HT1080 (cell line): ENCODE measurements around the gene TSPAN19. TPM values are rescaled to one million over a fixed set of nuclear protein-coding genes. Genes with fewer than 3 reads are reported as not detected.
"Not testable (repeated sequence)": the region's sequence is repeated elsewhere in the genome, so short reads cannot be mapped to it uniquely, and the experiment has no call there.

Experiments used
- DNase-seq: peaks from one replicate; pipeline ENCODE4 v3.0.0-alpha.2; 2015; ENCODE audit warnings: low read depth
- polyA plus RNA-seq, 2 experiments: library from polyadenylated mRNA; depleted of rRNA; stranded (reverse); fragments of >200 nt; gene quantifications; 2 replicates each; pipeline ENCODE4 v1.2.3, GENCODE V29; 2015
- total RNA-seq: library from RNA; depleted of rRNA; stranded (reverse); fragments of >200 nt; shearing (Covaris generic); gene quantifications from 2 replicates; pipeline ENCODE4 v1.2.3, GENCODE V29; 2014; rRNA removed

Gene TSPAN19
- 0.10 TPM in 1 of 2 replicates, not detected in the other for total RNA-seq
- polyA plus RNA-seq (2015; cell fraction: cytosol; rRNA removed), result 0.91 and 0.99 TPM in 2 replicates
- 4.3 and 4.5 TPM in 2 replicates for polyA plus RNA-seq (2015; cell fraction: nucleus; rRNA removed)

DNA sequence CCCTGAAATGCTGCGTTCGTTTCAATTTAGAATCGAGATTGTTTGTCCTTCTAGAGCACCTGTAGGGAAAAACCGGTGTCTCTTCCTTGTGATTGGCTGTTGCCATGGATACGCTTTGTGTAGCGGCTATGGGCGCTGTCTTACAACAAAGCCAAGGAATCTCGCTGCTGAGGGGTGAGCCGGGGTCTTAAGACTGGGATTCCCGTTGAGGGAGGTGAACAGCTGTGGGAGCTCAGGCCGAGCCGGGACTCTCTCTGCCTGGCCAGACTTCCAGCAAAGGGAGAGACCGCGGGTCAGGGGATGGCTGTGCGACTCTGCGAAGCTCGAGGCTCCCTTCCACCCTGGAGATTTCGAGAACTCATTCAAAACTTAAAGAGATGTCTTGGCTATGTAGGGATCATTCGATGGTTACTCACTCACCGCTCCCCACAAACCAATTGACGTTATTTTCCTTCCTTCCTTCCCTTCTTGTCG, at the start of gene TSPAN19, which contains the start of gene LRRIQ1:
Gene TSPAN19, minus strand, starts transcription at position 44 of the 474 bp plus-strand sequence. CDS start 6,331 bp downstream, outside the sequence.
Gene LRRIQ1, plus strand, starts transcription at position 118 of the 474 bp plus-strand sequence. CDS start 1,826 bp downstream, outside the sequence.
- peak; percentile 86 for DNase-seq

DNA sequence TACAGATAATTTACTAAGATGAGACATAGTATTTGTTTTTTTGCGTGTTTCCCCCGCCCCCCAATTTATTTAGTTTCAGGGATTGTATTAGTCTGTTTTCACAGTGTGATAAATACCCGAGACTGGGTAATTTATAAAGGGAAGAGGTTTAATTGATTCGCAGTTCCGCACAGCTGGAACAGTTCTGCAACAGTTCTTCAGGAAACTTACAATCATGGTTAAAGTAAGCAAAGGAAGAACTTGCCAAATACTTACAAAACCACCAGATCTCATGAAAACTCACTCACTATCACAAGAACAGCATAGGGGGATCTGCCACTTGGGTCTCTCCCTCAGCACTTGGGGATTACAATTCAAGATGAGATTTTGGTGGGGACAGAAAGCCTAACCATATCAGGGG, 49.0 kb upstream of the TSPAN19 start:
- no peak for DNase-seq

DNA sequence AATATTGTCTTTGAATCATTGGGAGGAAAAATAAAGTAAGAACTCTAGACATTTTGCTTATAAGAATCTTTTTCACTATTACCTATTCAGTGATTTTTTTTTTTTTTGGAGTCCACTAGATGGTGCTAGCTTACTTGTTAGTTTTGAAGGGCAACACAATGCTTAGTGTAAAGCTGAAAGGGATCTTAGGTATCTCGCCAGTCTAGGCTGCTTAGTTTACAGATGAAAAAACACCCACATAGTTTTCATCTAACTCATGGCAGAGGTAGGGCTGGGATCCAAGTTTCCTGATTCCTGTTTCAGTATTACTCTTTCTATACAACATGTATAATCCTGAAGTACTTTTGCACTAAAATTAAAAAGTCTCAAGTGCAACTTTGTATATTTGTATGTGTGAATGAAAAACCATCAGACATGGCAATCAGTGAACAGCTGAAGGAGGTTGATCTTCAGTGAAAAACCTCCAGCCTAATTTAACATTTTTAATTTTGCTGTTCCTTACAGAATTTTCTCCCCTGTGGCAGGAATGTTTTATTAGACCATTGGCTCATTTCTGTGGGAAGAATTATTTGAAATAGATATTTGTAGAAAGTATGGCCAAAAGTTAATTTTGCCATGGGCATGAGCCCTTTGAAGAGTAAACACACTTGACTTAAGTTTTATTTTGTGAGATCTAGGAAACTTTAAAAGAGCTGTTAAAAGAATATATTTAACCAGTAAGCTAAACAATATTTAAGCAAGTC, 40.8 kb upstream of the TSPAN19 start:
- DNase-seq, result peak; percentile 90

DNA sequence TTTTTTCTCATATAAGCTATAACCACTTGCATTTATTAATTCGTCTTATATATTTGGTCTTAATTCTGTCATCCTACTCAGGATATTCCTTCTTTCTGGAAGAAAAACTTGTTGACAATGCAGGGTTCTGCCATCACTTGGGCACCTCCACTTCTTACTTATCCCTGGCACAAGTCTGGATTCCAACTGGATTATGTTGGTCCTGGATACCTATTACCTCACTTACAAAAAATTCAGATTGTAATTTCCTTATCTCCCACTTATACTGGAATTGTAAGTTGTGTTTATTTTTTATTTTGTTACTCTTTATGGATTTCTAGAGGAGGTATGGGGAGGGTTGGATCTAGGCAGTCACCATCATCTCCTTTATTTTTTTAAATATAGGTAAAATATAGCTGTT, 36.7 kb upstream of the TSPAN19 start:
- DNase-seq, result no peak

DNA sequence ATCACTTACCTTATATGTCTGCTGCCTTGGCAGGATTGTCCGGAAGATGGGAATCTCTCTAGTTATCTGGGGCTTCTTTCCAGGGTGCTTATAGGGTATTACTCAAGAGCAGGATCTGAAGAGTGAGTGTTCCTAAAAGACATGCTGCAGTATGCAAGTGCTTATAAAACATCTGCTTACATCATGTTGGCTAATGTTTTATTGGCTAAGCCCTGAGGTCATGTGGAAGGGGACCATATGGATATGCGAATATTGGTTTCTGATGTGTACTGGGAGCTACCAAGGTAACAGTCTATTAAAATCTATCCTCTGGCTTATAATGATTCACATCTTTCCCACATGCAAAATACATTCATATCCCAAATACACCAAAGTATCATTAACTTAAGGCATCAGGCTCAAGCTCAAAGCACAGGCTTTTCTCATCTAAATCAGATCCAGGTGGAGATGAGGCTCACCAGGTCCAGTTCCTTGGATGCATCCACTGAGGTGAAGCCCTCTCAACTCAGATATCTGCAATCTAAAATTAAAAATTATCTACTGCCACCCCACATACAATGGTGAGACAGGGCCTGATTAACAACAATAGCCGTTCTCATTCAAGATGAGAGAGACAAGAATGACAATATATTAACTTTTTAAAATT, 29.9 kb upstream of the TSPAN19 start:
- DNase-seq, result no peak

DNA sequence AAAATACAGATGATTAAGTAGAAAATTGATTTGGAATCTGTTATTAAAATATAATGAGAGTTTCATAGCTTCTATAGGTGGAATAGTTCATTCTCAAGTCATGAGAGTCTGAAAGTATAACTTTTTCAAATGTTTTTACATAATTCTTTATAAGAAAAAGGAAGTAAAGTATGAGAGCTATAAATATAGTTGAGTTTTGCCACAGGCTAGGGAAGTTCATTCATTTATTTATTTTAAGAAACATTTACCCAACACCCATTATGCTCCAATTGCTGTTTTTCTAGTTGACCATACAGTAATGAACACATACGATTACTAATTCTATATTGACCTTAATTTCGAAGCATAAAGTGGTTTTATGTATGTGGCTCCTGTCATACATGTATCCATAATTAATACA, 24.8 kb upstream of the TSPAN19 start:
- no peak for DNase-seq

DNA sequence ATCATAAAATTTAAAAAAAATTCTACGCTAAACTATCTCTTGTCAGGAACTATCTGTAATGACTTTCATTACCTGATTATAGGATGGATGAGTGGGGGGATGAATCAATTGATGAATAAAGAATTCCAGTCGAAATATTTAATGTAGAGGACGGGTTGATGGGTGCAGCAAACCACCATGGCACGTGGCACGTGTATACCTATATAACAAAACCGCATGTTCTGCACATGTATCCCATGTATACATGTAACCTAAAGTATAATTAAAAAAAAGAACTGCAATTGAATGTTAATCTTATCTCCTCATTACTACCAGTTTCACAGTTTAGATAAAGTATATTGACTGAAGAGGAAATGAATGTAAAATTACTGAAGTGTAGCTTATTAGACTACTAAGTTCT, 23.5 kb upstream of the TSPAN19 start:
- DNase-seq, result no peak

DNA sequence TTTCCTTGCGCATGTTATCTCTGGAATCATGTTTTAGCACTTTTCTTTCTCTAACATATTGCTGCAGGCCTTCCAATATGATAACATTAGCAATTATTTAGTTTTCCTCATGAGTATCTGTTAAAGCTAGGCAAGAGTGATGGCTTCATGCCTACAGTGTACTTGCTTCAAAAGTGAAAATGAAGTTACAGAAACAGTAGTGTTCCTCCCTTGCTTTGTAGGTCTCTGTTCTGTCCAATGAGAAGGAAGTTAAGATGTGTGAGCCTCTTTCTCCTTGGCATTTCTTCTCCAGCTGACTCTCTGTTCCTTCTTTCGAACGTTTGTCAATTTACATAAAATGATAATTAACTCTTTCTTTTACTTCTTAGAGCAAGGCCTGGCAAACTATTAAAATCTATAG, 22.3 kb upstream of the TSPAN19 start:
- DNase-seq, result no peak

DNA sequence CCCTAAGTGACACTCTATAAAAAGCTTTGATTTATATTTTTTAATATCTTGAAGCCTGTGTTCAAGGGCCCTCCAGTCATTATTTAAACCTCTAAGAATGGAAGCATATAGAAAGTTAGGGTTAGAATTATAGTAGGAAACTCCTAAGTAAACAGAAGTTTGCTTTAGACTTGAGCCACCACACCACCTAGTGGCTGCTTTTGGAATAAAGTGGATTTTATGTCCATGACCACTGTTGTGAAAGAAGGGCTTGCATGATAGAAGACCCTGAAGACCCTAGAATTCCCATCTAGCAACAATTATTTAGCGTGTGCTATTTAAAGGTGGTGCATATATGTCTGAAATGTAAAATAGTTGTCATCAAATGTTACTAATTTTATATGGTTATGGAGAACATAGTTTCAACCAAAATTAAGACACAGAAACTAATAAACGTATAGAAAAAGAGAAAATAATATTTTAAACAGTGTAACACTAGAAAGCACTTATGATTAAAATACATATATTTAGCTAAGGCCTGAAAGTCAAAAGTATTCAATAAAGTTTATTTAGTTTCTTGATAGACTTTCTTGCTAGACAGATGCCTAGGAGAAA, 21.4 kb upstream of the TSPAN19 start:
- DNase-seq, result peak; percentile 21

DNA sequence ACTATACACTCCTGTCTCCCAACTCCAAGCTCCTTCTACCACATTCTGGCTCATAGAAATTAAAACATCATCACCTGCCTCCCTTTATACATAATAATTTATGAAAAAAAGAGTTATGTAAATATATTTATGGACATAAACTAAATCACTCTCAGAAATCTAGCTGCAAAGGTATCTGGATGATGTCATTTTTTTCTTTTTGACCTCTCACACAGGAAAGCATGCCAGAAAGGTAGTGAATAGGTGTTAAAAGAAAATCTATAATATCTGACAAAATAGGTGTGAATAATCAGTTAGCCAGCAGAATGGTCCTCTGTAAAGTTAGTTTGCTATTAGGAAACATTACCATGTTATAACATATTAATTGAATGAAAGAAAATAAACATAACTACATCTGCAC, 7.8 kb upstream of the TSPAN19 start:
- DNase-seq, result no peak

DNA sequence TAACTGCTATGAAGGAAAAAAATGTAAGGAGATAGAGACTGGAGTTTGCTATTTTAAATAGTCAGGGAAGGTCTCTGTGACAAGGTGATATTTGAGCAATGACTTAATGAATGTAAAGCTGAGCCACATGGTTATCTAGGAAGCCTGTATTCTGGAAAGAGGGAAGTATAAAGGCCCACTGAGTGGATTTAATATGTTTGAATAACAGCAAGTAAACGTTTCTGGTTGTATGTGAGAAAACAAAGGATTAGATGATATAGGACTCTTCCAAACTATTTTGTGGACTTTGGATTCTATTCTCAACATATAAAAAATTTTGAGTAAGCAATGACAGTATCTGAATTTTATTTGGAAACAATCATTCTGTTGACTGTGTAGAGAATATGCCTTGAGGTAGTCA, 5.3 kb upstream of the TSPAN19 start:
- DNase-seq, result no peak

DNA sequence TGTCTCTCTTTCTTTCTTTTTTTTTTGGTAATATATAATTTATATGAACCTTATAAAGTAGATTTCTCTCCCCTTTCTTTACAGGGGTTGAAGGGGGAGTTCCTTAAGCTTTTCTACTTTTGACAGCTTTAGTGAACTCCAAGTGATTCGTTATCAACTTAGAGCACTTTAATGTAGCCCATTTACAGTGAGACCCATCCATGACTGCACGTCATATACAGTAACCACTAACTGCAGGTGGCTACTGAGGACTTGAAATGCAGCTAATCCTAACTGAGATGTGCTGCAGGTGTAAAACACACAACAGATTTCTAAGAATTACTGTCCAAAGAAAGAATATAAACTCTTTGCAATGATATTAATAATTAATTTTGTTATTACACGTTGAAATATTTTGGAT, 656 bp upstream of the TSPAN19 start:
- DNase-seq, result no peak

DNA sequence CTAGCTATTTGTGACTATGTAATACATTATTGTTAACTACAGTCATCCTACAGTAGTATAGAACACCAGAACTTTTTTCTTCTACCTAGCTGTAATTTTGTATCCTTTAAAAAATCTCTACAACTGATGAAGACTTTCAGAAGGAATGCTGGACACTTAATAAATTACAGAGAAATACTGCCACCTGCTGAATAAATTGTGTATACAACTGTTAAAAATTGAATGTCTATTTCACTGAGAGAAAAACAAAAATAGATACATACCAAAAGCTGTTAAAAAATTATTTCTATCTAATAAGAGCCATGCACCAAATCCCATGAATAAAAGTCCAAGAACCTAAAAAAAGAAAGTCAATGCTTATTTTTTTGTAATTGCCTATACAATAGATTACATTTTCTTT, 6.6 kb downstream of the TSPAN19 start:
- DNase-seq, result peak; percentile 45

DNA sequence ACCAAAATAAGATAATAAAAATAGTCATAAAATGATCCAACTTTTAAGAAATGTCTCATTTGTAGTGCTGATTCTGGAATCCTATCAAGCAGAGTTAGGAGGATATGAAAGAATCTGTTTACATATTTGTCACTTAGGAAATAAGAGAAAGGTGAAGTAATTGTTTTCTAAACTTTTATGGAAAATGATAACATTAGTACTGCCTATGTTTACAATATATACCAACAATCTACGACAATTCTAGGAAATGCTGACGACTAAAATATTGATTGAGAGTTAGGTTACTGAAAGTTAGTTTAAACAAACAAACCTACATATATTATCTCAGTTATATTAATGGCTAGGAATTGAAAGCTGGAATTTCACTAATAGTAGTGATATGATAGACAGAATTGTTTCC, 18.0 kb downstream of the TSPAN19 start:
- no peak for DNase-seq

DNA sequence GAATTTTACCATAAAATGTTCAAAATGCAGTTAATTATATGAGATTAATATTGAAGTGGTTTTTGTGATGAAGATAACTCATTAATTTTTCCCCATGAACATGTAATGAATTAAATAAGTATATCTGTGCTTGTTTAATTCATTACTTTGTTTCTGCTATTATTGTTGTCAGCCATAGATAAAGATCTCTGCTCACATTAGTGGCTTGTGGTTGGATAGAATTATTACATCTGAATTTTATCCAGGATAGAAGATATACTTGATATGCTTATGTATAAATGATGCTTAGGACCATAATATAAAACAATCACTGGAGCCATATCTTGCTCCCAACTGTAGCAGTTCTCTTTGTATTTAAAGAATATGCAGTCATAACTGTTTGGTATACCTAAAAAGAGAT, 18.5 kb downstream of the TSPAN19 start:
- no peak for DNase-seq

DNA sequence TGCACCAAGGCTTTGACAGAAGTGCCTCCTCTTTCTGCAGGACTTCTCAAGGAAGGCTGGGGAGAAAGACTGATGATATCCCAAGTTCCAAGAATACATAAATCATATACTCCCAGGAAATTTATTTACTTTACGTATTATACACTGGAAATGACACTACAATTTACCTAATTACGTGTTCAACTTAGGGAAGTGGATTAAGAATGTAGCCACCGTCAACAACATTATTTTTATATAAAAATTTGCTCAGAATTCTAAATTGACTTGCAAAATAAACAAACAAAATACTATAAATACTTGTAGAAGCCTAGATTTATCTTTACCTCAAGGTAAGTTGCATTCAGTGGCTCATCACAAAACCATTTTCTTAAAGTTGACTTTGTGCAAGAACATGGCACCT, 18.9 kb downstream of the TSPAN19 start:
- DNase-seq, result no peak

DNA sequence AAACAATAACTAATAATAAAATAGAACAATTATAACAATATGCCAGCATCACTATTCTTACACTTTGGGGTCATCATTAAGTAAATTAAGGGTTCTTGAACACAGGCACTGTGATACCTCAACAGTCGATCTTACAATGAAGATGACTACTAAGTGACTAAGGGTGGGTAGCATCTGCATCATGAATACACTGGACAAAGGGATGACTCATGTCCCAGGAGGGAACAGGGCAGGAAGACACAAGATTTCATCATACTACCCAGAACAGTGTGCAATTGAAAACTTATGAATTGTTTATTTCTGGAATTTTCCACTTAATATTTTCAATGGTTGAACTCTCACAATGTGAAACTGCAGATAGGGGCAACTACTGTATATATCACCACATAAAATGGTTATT, 19.7 kb downstream of the TSPAN19 start:
- DNase-seq, result peak; percentile 91

DNA sequence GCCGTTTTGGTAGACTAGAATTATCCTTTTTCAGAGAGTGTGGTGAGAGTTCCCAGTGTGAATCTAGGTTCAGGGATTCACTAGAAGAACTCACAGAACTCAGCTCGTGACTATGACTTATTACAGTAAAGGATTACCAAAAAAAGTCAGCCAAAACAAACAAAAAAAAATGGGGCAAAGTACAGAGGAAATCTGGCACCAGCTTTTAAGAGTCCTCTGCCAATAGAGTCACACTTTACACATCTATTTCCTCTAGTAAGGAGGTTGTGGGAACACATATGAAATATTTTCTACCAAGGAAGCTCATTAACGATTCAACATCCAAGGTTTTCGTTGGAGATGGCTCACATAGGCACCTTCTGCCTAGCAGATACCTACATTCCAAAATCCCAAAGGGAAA, 28.2 kb downstream of the TSPAN19 start:
- DNase-seq, result peak; percentile 64

DNA sequence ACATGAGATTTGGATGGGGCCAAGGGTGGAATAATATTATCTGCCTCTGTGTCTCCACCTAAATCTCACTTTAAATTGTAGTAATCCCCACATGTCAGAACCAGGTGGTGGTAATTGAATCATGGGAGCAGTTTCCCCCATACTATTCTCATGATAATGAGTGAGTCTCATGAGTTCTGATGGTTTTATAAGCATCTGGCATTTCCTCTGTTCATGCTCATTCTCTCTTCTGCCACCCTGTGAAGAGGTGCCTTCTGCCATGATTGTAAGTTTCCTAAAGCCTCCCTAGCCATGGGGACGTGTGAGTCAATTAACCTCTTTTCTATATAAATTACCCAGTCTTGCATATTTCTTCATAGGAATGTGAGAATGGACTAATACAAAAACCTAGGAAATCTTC, 29.9 kb downstream of the TSPAN19 start:
- DNase-seq, result no peak

DNA sequence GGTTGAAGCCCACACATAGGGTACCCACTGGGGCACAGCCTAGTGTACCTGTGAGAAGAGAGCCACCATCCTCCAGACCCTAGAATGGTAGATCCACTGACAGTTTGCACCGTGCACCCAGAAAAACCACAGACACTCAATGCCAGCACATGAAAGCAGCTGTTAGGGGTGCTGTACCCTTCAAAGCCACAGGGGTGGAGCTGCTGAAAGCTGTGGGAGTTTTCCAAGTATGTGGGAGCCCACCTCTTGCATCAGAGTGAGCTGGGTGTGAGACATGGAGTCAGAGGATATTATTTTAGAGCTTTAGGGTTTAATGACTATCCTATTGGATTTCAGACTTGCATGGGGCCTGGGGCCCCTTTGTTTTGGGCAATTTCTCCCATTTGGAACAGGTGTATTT, 30.5 kb downstream of the TSPAN19 start:
- no peak for DNase-seq

DNA sequence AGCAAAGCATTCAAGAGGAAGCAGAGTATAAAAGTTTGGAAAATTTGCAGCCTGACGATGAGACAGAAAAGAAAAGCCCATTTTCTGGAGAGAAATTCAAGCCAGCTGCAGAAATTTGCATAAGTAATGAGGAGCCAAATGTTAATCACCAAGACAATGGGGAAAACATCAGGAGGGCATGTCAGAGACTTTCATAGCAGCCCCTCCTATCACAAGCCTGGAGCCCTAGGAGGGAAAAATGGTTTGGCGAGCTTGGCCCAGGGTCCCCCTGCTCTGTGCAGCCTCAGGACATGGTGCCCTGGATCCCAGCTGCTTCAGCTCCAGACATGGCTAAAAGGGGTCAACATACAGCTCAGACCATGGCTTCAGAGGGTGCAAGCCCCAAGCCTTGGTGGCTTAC, 31.0 kb downstream of the TSPAN19 start:
- not testable (repeated sequence) for DNase-seq

DNA sequence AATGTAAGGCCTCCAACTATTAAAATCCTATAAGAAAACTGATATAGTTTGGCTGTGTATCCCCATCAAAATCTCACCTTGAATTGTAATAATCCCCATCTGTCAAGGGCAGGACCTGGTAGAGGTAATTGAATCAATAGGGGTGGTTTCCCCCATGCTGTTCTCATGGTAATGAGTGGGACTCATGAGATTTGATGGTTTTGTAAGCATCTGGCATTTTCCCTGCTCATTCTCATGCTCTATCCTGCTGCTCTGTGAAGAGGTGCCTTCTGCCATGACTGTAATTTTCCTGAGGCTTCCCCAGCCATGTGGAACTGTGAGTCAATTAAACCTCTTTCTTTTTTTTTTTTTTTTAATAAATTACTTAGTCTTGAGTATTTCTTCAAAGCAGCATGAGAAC, 31.9 kb downstream of the TSPAN19 start:
- DNase-seq, result no peak
